Hematopoietic multipotent progenitor cell (in vitro differentiated cells): Measurements from ENCODE around the gene RNGTT. TPM values are rescaled to one million over a fixed set of nuclear protein-coding genes. Genes with fewer than 3 reads are reported as not detected.

Experiments used
- DNase-seq, 3 donors: peaks; one replicate each; pipeline ENCODE4 v3.0.0-alpha.2; 2011 to 2015; ENCODE audit warnings: low read depth in 2 of 3, low spot score in 2 of 3
- total RNA-seq: library from RNA; depleted of rRNA; stranded (reverse); fragments of >200 nt; gene quantifications from one replicate; pipeline ENCODE4 v1.2.3, GENCODE V29; 2012

Gene RNGTT
- total RNA-seq, 1 donor, result 9.4 TPM

GRCh38 chr6:88623531-88623930, 339.9 kb downstream of the RNGTT start:
- DNase-seq, result no peak

GRCh38 chr6:88619951-88620350, 343.5 kb downstream of the RNGTT start:
- DNase-seq, result no peak

- DNase-seq, result no peak
Measured at GRCh38 chr6:88616380-88616779, 347.0 kb downstream of the RNGTT start.

- no peak for DNase-seq
Measured at GRCh38 chr6:88614316-88614877, 349.0 kb downstream of the RNGTT start.

- DNase-seq, result no peak
Measured at GRCh38 chr6:88612631-88613030, 350.8 kb downstream of the RNGTT start.

GRCh38 chr6:88611721-88612120, 351.7 kb downstream of the RNGTT start:
- no peak for DNase-seq

- no peak for DNase-seq
Measured at GRCh38 chr6:88609983-88610382, 353.4 kb downstream of the RNGTT start.

- DNase-seq, result no peak
Measured at GRCh38 chr6:88605271-88605670, 358.1 kb downstream of the RNGTT start.

GRCh38 chr6:88599571-88599970, 363.8 kb downstream of the RNGTT start:
- DNase-seq, result no peak

GRCh38 chr6:88596801-88597200, 366.6 kb downstream of the RNGTT start:
- DNase-seq, result no peak

GRCh38 chr6:88588938-88589337, 374.5 kb downstream of the RNGTT start:
- no peak for DNase-seq

- DNase-seq, result no peak
Measured at GRCh38 chr6:88587150-88587520, 376.3 kb downstream of the RNGTT start.

- DNase-seq, result no peak
Measured at GRCh38 chr6:88586371-88587149, 376.9 kb downstream of the RNGTT start.

- no peak for DNase-seq
Measured at GRCh38 chr6:88585276-88585692, 378.1 kb downstream of the RNGTT start.

GRCh38 chr6:88584581-88585275, 378.7 kb downstream of the RNGTT start:
- DNase-seq, result no peak

GRCh38 chr6:88577461-88577860, 386.0 kb downstream of the RNGTT start:
- DNase-seq, result no peak

GRCh38 chr6:88575536-88575935, 387.9 kb downstream of the RNGTT start:
- DNase-seq, result no peak

GRCh38 chr6:88574651-88575050, 388.8 kb downstream of the RNGTT start:
- no peak for DNase-seq

- no peak for DNase-seq
Measured at GRCh38 chr6:88574031-88574430, 389.4 kb downstream of the RNGTT start.

- no peak for DNase-seq
Measured at GRCh38 chr6:88573561-88573960, 389.9 kb downstream of the RNGTT start.

GRCh38 chr6:88572449-88573139, 390.8 kb downstream of the RNGTT start:
- DNase-seq, result no peak
